NCI-H187 treated with DMSO at 0.1 percent for 48 hours (cell line): ENCODE measurements around the gene SYNE2.
"Not testable (repeated sequence)": the region's sequence is repeated elsewhere in the genome, so short reads cannot be mapped to it uniquely, and the experiment has no call there.

Experiments used
- DNase-seq: peaks from one replicate; lab custom pipeline; 2025; lab: John Stamatoyannopoulos, UW

Gene SYNE2

GRCh38 chr14:63852817-63853731 is at the start of gene SYNE2:
Gene SYNE2, plus strand, starts transcription at chr14:63853004. Its CDS starts 56,145 bp downstream, at chr14:63909149.
- no peak for DNase-seq

- not testable (repeated sequence) for DNase-seq
Measured at GRCh38 chr14:63803221-63803791, 49.5 kb upstream of the SYNE2 start.

- not testable (repeated sequence) for DNase-seq
Measured at GRCh38 chr14:63806064-63806463, 46.7 kb upstream of the SYNE2 start.

GRCh38 chr14:63811692-63812091 is 41.1 kb upstream of the SYNE2 start:
- DNase-seq: not testable (repeated sequence)

GRCh38 chr14:63833728-63834127 is 19.1 kb upstream of the SYNE2 start:
- no peak for DNase-seq

GRCh38 chr14:63840981-63841380 is 11.8 kb upstream of the SYNE2 start:
- no peak for DNase-seq

GRCh38 chr14:63843796-63844195 is 9.0 kb upstream of the SYNE2 start:
- DNase-seq: no peak

GRCh38 chr14:63848890-63849289 is 3.9 kb upstream of the SYNE2 start:
- no peak for DNase-seq

- peak; percentile 33 for DNase-seq
Measured at GRCh38 chr14:63852271-63852816, 460 bp upstream of the SYNE2 start.

GRCh38 chr14:63853831-63854293 is 1.1 kb downstream of the SYNE2 start:
- no peak for DNase-seq

GRCh38 chr14:63854330-63854729 is 1.5 kb downstream of the SYNE2 start:
- peak; percentile 89 for DNase-seq

- DNase-seq: peak; percentile 45
Measured at GRCh38 chr14:63855281-63855680, 2.5 kb downstream of the SYNE2 start.

- DNase-seq: no peak
Measured at GRCh38 chr14:63857466-63858030, 4.7 kb downstream of the SYNE2 start.

GRCh38 chr14:63860146-63860545 is 7.3 kb downstream of the SYNE2 start:
- DNase-seq: no peak

- DNase-seq: no peak
Measured at GRCh38 chr14:63862163-63862562, 9.4 kb downstream of the SYNE2 start.

- DNase-seq: no peak
Measured at GRCh38 chr14:63863004-63863403, 10.2 kb downstream of the SYNE2 start.

GRCh38 chr14:63864775-63865174 is 12.0 kb downstream of the SYNE2 start:
- not testable (repeated sequence) for DNase-seq

GRCh38 chr14:63867933-63868921 is 15.4 kb downstream of the SYNE2 start:
- no peak for DNase-seq

GRCh38 chr14:63869940-63870752 is 17.3 kb downstream of the SYNE2 start:
- peak; percentile 98 for DNase-seq

GRCh38 chr14:63870753-63871037 is 17.9 kb downstream of the SYNE2 start:
- DNase-seq: not testable (repeated sequence)

GRCh38 chr14:63874223-63874622 is 21.4 kb downstream of the SYNE2 start:
- no peak for DNase-seq
